Measurements from ENCODE around the gene PAWR. TPM values are rescaled to one million over a fixed set of nuclear protein-coding genes. Genes with fewer than 3 reads are reported as not detected.
"Not testable (repeated sequence)": the region's sequence is repeated elsewhere in the genome, so short reads cannot be mapped to it uniquely, and the experiment has no call there.

Gene PAWR
- total and polyA plus RNA-seq, 5 experiments from 2014 or later, result 0.38 to 8.1 (median 2.2) TPM

DNA sequence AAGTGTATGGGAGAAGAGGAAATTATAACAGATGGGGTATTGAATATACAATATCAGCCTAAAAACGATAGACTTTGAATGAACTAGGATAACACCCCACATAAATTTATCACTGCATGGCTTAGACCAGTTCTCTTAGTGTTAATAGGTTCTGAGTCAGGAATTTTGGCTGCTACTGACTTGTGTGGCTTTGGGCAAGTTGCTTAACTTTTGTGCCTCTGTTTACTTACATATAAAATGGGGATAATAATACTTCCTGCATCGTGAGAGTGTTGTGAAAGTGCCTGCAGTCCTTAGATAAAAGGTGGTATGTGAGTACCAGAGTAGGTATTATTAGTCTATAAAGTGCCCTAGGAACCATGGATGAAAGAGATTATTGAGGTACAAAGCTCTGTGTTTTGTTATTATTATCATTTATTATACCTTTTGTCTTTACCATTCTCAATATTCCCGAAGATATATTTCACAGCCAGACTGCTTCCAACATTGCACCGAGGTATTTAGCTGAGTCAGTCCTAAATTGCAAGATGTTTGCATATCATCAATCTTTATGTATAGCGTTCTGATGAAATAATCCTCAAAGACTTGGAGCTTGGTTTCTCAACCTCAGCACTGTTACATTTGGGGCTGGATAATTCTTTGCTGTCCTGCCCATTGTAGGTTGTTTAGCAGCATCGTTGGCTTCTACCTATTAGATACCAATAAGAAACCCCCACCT, 2.3 kb upstream of the PAWR start:
- Mint-ChIP-seq H3K4me1 (peaks cover 5 to 25% (median 13%) of the 10 kb centered on the region in 4 donors), H3K27ac (no peak overlapping the region), H3K27me3 (peaks cover 19 to 45% (median 44%) of the 10 kb centered on the region in 5 donors), H3K36me3 (peaks cover 0 to 8% (median 0%) of the 10 kb centered on the region in 3 donors), H3K4me3 (no peak overlapping the region), H3K9me3 (peaks cover 0 to 12% (median 3%) of the 10 kb centered on the region in 9 donors)
- ATAC-seq, result no peak
- POLR2A ChIA-PET, result no interaction called here
- DNase-seq, result no peak

- POLR2A ChIA-PET, result no interaction called here
- DNase-seq (no peak), ATAC-seq (no peak)
- H3K27ac Mint-ChIP-seq, result peak overlapping the region in 3 of 10 donors; percentile 24 to 78 (median 66)
- H3K27me3 Mint-ChIP-seq, result peaks cover 25 to 52% (median 42%) of the 10 kb centered on the region in 5 donors
- H3K9me3 Mint-ChIP-seq, result peaks cover 0 to 12% (median 3%) of the 10 kb centered on the region in 9 donors
- peaks cover 5 to 27% (median 17%) of the 10 kb centered on the region in 4 donors for H3K4me1 Mint-ChIP-seq
- H3K36me3 Mint-ChIP-seq, result peaks cover 0 to 8% (median 0%) of the 10 kb centered on the region in 3 donors
- peak overlapping the region; percentile 75 to 92 (median 90) for H3K4me3 Mint-ChIP-seq
Measured at GRCh38 chr12:79691511-79692248, 916 bp upstream of the PAWR start.

GRCh38 chr12:79690142-79690637, 574 bp downstream of the PAWR start:
- peaks cover 0 to 3% (median 0%) of the 10 kb centered on the region in 9 donors for H3K9me3 Mint-ChIP-seq
- POLR2A ChIA-PET, result no interaction called here
- H3K4me3 Mint-ChIP-seq, result peak overlapping the region; percentile 71 to 93 (median 84)
- ATAC-seq (peak; percentile 29 to 45), DNase-seq (peak in 1 of 10 donors; percentile 6)
- peaks cover 32 to 49% (median 39%) of the 10 kb centered on the region in 5 donors for H3K27me3 Mint-ChIP-seq
- H3K4me1 Mint-ChIP-seq, result peaks cover 5 to 27% (median 17%) of the 10 kb centered on the region in 4 donors
- peaks cover 0 to 6% (median 0%) of the 10 kb centered on the region in 3 donors for H3K36me3 Mint-ChIP-seq
- peak overlapping the region in 2 of 10 donors; percentile 53 to 67 for H3K27ac Mint-ChIP-seq

GRCh38 chr12:79689477-79690141, 1.2 kb downstream of the PAWR start:
- H3K27ac Mint-ChIP-seq, result peak overlapping the region in 3 of 10 donors; percentile 51 to 67 (median 67)
- peaks cover 0 to 1% (median 0%) of the 10 kb centered on the region in 9 donors for H3K9me3 Mint-ChIP-seq
- DNase-seq, result peak in 5 of 10 donors; percentile 3 to 17 (median 9)
- peak overlapping the region; percentile 79 to 93 (median 84) for H3K4me3 Mint-ChIP-seq
- POLR2A ChIA-PET, result no interaction called here
- ATAC-seq, result peak; percentile 23 to 28
- H3K36me3 Mint-ChIP-seq, result peaks cover 0 to 5% (median 0%) of the 10 kb centered on the region in 3 donors
- peaks cover 31 to 49% (median 37%) of the 10 kb centered on the region in 5 donors for H3K27me3 Mint-ChIP-seq
- peaks cover 5 to 27% (median 17%) of the 10 kb centered on the region in 4 donors for H3K4me1 Mint-ChIP-seq

DNA sequence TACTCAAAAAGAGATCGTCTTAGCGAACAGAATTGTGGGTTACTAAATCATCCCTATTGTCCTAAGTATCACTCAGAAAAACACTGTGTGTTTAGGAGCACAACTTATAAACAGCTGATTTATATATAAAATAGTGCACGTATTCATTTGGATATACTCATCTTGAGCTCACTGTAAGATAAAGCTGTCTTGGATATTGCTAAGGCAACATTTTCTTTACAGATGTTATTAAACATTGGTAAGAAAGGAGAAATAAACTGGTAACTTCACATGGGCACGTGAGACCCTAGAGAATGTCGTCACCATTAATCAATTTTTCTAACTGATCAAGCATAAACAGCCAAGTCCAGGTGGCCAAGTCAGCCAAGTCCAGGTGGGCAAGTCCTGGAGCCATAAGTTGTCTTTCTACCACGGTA, 1.7 kb downstream of the PAWR start:
- Mint-ChIP-seq H3K4me3 (peak overlapping the region; percentile 61 to 90 (median 80)), H3K27ac (peak overlapping the region in 4 of 10 donors; percentile 9 to 67 (median 58)), H3K36me3 (peaks cover 0 to 5% (median 0%) of the 10 kb centered on the region in 3 donors), H3K4me1 (peaks cover 5 to 27% (median 17%) of the 10 kb centered on the region in 4 donors), H3K9me3 (peaks cover 0 to 1% (median 0%) of the 10 kb centered on the region in 9 donors), H3K27me3 (peaks cover 28 to 49% (median 37%) of the 10 kb centered on the region in 5 donors)
- no peak for ATAC-seq
- POLR2A ChIA-PET, result no interaction called here
- peak in 1 of 10 donors; percentile 4 for DNase-seq

GRCh38 chr12:79688376-79689060, 2.2 kb downstream of the PAWR start:
- peaks cover 0 to 5% (median 0%) of the 10 kb centered on the region in 3 donors for H3K36me3 Mint-ChIP-seq
- peaks cover 5 to 27% (median 17%) of the 10 kb centered on the region in 4 donors for H3K4me1 Mint-ChIP-seq
- H3K9me3 Mint-ChIP-seq, result peaks cover 0 to 1% (median 0%) of the 10 kb centered on the region in 9 donors
- POLR2A ChIA-PET, result no interaction called here
- peaks cover 28 to 48% (median 37%) of the 10 kb centered on the region in 5 donors for H3K27me3 Mint-ChIP-seq
- no peak for ATAC-seq
- peak in 2 of 10 donors; percentile 4 to 10 for DNase-seq
- H3K27ac Mint-ChIP-seq, result peak overlapping the region in 3 of 10 donors; percentile 9 to 51 (median 17)
- peak overlapping the region; percentile 61 to 90 (median 80) for H3K4me3 Mint-ChIP-seq

DNA sequence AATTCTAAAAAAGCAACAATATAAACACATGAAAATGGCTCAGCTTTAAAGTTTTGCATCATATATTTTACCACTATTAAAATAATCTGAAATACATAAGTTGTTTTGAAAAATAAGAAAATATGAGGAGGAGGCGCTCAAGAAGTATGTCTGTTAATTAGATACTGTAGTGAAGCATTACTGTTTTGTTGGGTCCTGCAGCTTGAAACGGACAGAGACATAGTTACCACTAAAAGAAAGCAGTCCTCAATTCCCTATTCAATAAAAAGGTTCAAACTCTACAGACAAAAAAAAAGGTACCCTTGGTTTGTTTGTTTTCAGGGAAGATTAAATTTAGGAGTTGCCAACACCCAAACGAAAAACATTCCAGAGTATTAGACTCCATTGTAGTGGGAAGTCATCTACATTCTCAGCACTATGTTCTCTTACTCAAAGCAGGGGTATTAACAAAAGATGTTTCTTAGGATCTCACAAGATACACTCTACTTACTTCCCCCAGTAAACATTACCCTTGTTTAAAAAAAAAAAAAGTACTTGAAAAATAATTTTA, 3.0 kb downstream of the PAWR start:
- ATAC-seq, result no peak
- H3K4me3 Mint-ChIP-seq, result peak overlapping the region in 7 of 10 donors; percentile 15 to 90 (median 45)
- H3K36me3 Mint-ChIP-seq, result peaks cover 0 to 5% (median 0%) of the 10 kb centered on the region in 3 donors
- no peak overlapping the region for H3K27ac Mint-ChIP-seq
- H3K9me3 Mint-ChIP-seq, result peaks cover 0 to 1% (median 0%) of the 10 kb centered on the region in 9 donors
- H3K27me3 Mint-ChIP-seq, result peaks cover 27 to 44% (median 36%) of the 10 kb centered on the region in 5 donors
- POLR2A ChIA-PET, result no interaction called here
- no peak for DNase-seq
- peaks cover 5 to 27% (median 17%) of the 10 kb centered on the region in 4 donors for H3K4me1 Mint-ChIP-seq

GRCh38 chr12:79686171-79686570, 4.6 kb downstream of the PAWR start:
- no peak for DNase-seq
- no peak overlapping the region for H3K27ac Mint-ChIP-seq
- POLR2A ChIA-PET, result no interaction called here
- H3K4me3 Mint-ChIP-seq, result no peak overlapping the region
- ATAC-seq, result no peak
- peaks cover 18 to 28% (median 24%) of the 10 kb centered on the region in 5 donors for H3K27me3 Mint-ChIP-seq
- peaks cover 0 to under 1% (median 0%) of the 10 kb centered on the region in 3 donors for H3K36me3 Mint-ChIP-seq
- H3K4me1 Mint-ChIP-seq, result peaks cover 3 to 23% (median 14%) of the 10 kb centered on the region in 4 donors
- H3K9me3 Mint-ChIP-seq, result peaks cover 0 to 1% (median 0%) of the 10 kb centered on the region in 9 donors

DNA sequence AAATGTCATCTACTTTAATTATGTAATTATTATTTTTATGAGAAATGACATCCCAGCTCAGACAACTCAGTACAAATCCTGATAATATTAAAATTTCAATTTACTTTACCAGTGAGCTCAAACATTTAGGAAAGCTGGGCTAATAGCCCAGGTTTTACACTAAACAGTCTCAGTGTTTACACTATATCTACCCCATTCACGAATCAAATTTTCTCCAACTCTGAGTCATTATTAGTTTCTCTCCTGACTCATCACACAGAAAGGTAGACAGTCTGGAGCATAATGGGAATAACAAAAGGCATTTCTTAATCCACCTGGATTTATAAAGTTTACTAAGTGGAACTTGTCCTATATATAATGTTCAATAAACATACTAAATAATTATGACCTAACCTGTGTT, 5.7 kb downstream of the PAWR start:
- POLR2A ChIA-PET, result no interaction called here
- Mint-ChIP-seq H3K4me1 (peaks cover 2 to 21% (median 12%) of the 10 kb centered on the region in 4 donors), H3K27me3 (peaks cover 21 to 28% (median 25%) of the 10 kb centered on the region in 5 donors)

DNA sequence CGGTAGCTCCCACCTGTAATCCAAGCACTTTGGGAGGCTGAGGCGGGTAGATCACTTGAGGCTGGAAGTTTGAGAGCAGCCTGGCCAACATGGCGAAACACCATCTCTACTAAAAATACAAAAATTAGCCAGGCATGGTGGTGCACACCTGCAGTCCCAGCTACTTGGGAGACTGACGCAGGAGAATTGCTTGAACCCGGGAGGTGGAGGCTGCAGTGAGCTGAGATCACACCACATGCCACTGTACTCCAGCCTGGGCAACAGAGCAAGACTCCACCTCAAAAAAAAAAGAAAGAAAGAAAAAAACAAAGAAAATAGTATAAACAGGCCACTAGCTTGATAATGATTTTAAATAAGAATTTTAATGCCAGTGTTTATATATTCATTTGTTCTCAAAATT, 6.4 kb downstream of the PAWR start:
- Mint-ChIP-seq H3K27me3 (peaks cover 21 to 27% (median 24%) of the 10 kb centered on the region in 5 donors), H3K4me1 (peaks cover 2 to 20% (median 12%) of the 10 kb centered on the region in 4 donors)
- H3K9me3 Mint-ChIP-seq, ATAC-seq, H3K27ac Mint-ChIP-seq, H3K4me3 Mint-ChIP-seq, POLR2A ChIA-PET, DNase-seq, H3K36me3 Mint-ChIP-seq: not testable (repeated sequence)

More for the DNA sequence above, 5.7 kb downstream of the PAWR start:
- Mint-ChIP-seq H3K36me3 (no peaks in the 10 kb centered on the region), H3K27ac (no peak overlapping the region), H3K9me3 (peaks cover 0 to 1% (median 0%) of the 10 kb centered on the region in 9 donors), H3K4me3 (no peak overlapping the region)
- ATAC-seq (no peak), DNase-seq (no peak)

DNA sequence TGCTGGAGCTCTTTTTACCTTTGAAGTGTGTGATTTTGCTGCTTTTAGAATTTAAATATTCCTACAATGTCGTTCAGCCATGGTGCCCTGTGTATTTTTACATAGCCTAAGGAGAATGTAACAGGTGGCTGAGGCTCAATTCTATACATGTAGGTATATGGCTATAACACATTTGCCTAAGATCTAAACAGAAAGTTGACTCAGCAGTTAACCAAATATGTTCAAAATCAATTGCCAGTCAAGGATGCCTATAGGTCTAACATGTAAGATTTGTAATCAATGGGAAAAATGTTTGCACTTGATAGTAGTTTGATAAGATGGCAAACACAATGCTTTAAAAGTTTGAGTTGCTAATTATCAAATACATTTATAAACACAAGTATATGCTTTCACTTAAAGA, 8.2 kb downstream of the PAWR start:
- peaks cover 11 to 21% (median 17%) of the 10 kb centered on the region in 5 donors for H3K27me3 Mint-ChIP-seq
- ATAC-seq, result no peak

More for the DNA sequence above, 8.2 kb downstream of the PAWR start:
- no peaks in the 10 kb centered on the region for H3K36me3 Mint-ChIP-seq
- no peaks in the 10 kb centered on the region for H3K9me3 Mint-ChIP-seq
- H3K4me1 Mint-ChIP-seq, result peaks cover 0 to 6% (median 0%) of the 10 kb centered on the region in 4 donors
- no peak overlapping the region for H3K27ac Mint-ChIP-seq
- no peak overlapping the region for H3K4me3 Mint-ChIP-seq
- DNase-seq, result no peak
- POLR2A ChIA-PET, result interaction anchor here (0.6 kb wide), 1 partner anchor 11 kb away, joined by 4 read pairs; no protein-coding TSS in a partner anchor
